DOHH2 (cell line): ENCODE data around the gene TCAF2.
"Not testable (repeated sequence)": the region's sequence is repeated elsewhere in the genome, so short reads cannot be mapped to it uniquely, and the experiment has no call there.

Experiments
- EZH2phosphoT487 ChIP-seq: fragments of 200-600 bp; sonication (generic); IDR thresholded peaks from 2 replicates; pipeline ENCODE4 v1.6.1; 2017; ENCODE audit warnings: borderline replicate concordance, mild to moderate bottlenecking, antibody characterized with exemption, low read length, moderate library complexity, mixed read lengths
- TF ChIP-seq, protein P1 (sequence below): fragments of 200-600 bp; sonication (generic); IDR thresholded peaks from one replicate; pipeline ENCODE4 v1.5.1; 2014; ENCODE audit warnings: antibody characterized with exemption, mild to moderate bottlenecking, low read depth, low read length; ENCODE audit not compliant: poor library complexity, severe bottlenecking

DNA sequence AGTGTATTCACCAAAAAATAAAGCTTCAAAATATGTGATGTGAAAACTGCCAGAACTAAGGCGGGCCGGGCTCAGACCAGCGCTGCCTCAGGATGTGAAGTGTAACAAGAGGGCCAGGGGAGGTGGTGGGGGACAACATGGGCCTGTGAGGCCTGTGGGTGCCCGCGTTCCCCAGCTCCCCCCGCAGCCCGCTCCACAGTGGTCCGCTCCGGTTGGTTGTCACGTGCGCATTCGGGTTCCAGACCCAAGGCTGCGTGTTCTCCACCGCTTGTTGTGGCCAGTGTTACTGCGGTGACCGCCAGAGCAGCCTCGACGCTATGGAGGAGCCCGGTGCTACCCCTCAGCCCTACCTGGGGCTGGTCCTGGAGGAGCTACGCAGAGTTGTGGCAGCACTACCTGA, 49.3 kb upstream of the TCAF2 start, which contains the start of gene CTAGE15:
- TF ChIP-seq, protein P1, sequence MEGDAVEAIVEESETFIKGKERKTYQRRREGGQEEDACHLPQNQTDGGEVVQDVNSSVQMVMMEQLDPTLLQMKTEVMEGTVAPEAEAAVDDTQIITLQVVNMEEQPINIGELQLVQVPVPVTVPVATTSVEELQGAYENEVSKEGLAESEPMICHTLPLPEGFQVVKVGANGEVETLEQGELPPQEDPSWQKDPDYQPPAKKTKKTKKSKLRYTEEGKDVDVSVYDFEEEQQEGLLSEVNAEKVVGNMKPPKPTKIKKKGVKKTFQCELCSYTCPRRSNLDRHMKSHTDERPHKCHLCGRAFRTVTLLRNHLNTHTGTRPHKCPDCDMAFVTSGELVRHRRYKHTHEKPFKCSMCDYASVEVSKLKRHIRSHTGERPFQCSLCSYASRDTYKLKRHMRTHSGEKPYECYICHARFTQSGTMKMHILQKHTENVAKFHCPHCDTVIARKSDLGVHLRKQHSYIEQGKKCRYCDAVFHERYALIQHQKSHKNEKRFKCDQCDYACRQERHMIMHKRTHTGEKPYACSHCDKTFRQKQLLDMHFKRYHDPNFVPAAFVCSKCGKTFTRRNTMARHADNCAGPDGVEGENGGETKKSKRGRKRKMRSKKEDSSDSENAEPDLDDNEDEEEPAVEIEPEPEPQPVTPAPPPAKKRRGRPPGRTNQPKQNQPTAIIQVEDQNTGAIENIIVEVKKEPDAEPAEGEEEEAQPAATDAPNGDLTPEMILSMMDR = not testable (repeated sequence)
- TF ChIP-seq EZH2phosphoT487 = not testable (repeated sequence)
